Ectodermal cell (in vitro differentiated cells): ENCODE measurements around the gene KCNIP3.

ENCODE experiments used
- H3K27ac ChIP-seq: 2 replicates; pipeline ENCODE4 v1.7.0; 2013; ENCODE audit warnings: mild to moderate bottlenecking, low read depth, low read length; ENCODE audit not compliant: insufficient read depth, poor library complexity, severe bottlenecking
- H3K27me3 ChIP-seq: 2 replicates; pipeline ENCODE4 v1.7.0; 2013; ENCODE audit warnings: mild to moderate bottlenecking, low read length; ENCODE audit not compliant: insufficient read depth, control insufficient read depth, poor library complexity, severe bottlenecking
- H3K36me3 ChIP-seq: one replicate; pipeline ENCODE4 v1.7.0; 2013; ENCODE audit warnings: low read length; ENCODE audit not compliant: control insufficient read depth, insufficient read depth
- H3K4me1 ChIP-seq: one replicate; pipeline ENCODE4 v1.7.0; 2013; ENCODE audit warnings: low read length; ENCODE audit not compliant: control insufficient read depth, insufficient read depth
- H3K4me3 ChIP-seq: 2 replicates; pipeline ENCODE4 v1.7.0; 2013; ENCODE audit warnings: low read depth, low read length, control low read depth; ENCODE audit not compliant: insufficient read depth
- H3K9me3 ChIP-seq: 2 replicates; pipeline ENCODE4 v1.7.0; 2013; ENCODE audit warnings: mild to moderate bottlenecking, low read length, moderate library complexity; ENCODE audit not compliant: control insufficient read depth
- WGBS, 2 experiments: methylation state at CpG; one replicate each; pipeline ENCODE4 v1.1.7; 2013; ENCODE audit warnings: missing lambda C conversion rate in 2 of 2; 5-methylcytosine and 5-hydroxymethylcytosine counted together

KCNIP3 gene

DNA sequence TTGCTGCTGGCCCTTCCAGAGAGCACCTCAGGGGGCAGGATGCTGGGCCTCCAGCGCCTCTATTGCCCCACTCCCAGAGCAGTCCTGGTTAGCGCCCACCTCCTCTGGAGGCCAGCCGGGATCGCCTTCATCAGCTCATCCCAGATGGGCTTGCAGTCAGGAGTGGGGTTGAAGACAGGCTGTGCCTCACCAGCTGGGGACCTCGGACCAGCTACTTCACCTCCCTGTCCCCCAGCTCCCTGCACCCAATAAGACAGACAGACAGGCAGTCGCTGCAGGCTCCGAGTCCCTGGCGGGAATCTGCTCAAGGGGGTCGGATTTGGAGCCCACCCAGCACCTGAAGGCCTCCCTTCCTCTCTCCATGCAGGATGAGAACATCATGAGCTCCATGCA is 86.5 kb downstream of the KCNIP3 start:
- Histone ChIP-seq H3K4me1 (peaks cover 20% of the 10 kb centered on the region), H3K4me3 (no peak overlapping the region)
- WGBS, 2 experiments: 95% methylated on average over 9 of the region's 9 CpGs

GRCh38 chr2:95384854-95385569 is 87.9 kb downstream of the KCNIP3 start:
- Histone ChIP-seq H3K4me3 (no peak overlapping the region), H3K27ac (no peak overlapping the region)
- WGBS, 2 experiments: 68 to 69% methylated on average over 12 of the region's 12 CpGs

More for the DNA sequence above, 86.5 kb downstream of the KCNIP3 start:
- Histone ChIP-seq H3K27me3 (peaks cover 2% of the 10 kb centered on the region), H3K36me3 (no peaks in the 10 kb centered on the region), H3K27ac (no peak overlapping the region), H3K9me3 (no peaks in the 10 kb centered on the region)

GRCh38 chr2:95385570-95385984 is 88.4 kb downstream of the KCNIP3 start:
- Histone ChIP-seq H3K36me3 (no peaks in the 10 kb centered on the region), H3K9me3 (no peaks in the 10 kb centered on the region), H3K27me3 (peaks cover 6% of the 10 kb centered on the region), H3K27ac (no peak overlapping the region), H3K4me3 (no peak overlapping the region), H3K4me1 (peaks cover 13% of the 10 kb centered on the region)
- WGBS, 2 experiments: 92 to 93% methylated on average over 12 of the region's 12 CpGs

More at GRCh38 chr2:95384854-95385569, 87.9 kb downstream of the KCNIP3 start:
- Histone ChIP-seq H3K36me3 (no peaks in the 10 kb centered on the region), H3K27me3 (peaks cover 6% of the 10 kb centered on the region), H3K4me1 (peaks cover 13% of the 10 kb centered on the region), H3K9me3 (no peaks in the 10 kb centered on the region)

DNA sequence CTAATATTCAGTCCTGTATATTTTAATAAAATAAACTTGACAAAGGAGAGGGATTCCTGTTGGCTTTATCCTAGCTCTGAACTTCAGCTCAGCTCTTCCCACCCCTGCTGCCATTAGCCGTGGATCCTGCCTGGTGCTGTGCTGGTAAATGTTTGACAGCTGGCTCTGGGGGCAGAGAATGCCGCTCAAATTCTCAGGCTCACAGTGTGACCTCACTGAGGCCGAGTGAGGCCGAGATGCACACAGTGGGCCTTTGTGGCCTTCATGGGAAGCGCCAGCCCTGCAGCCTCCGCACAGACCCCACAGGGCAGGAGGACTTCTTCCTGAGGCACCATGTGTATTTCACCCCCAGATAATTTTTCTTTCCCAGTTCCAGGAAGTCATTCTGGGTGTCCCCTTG is 88.9 kb downstream of the KCNIP3 start:
- Histone ChIP-seq H3K4me3 (no peak overlapping the region), H3K9me3 (no peaks in the 10 kb centered on the region), H3K4me1 (peaks cover 13% of the 10 kb centered on the region), H3K27ac (no peak overlapping the region), H3K27me3 (peaks cover 6% of the 10 kb centered on the region), H3K36me3 (no peaks in the 10 kb centered on the region)
- WGBS, 2 experiments: 93 to 94% methylated on average over 6 of the region's 6 CpGs

- H3K4me3 ChIP-seq: no peak overlapping the region
- H3K27ac ChIP-seq: no peak overlapping the region
- H3K4me1 ChIP-seq: peaks cover 13% of the 10 kb centered on the region
- no peaks in the 10 kb centered on the region for H3K9me3 ChIP-seq
- peaks cover 6% of the 10 kb centered on the region for H3K27me3 ChIP-seq
- H3K36me3 ChIP-seq: no peaks in the 10 kb centered on the region
- 89 to 90% methylated on average over 7 of the region's 7 CpGs for WGBS, 2 experiments
Measured at GRCh38 chr2:95387358-95387757, 90.2 kb downstream of the KCNIP3 start.

DNA sequence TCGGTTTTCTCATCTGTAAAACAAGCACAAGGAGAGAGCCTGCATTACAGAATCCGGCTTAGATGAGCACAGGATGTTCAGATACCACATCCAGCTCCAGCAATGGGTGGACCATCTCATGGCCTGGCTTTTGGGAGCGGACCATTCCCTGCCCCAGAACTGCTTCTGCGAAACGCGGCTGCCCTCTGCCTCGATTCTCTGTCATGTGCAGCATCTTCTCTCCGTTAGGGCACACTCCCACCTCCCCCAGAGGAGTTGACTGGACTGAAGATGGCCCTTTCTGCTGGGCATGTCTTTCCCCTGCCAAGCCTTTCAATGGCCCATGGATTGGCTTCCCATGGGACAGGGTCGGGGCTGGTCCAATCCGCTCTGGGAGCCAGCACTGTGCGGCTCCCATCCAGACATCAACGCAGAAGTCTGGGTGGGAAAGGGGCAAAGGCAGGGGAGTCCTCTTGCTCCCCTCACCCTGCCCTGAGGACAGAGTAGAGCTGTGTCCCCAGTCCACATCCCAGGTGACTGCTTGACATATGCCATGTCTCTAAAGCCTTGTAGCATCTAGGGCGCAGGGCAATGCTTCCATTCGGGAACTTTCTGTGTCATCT is 91.0 kb downstream of the KCNIP3 start:
- H3K4me1 ChIP-seq: peaks cover 13% of the 10 kb centered on the region
- H3K9me3 ChIP-seq: no peaks in the 10 kb centered on the region
- WGBS, 2 experiments: 92 to 94% methylated on average over 14 of the region's 14 CpGs
- peaks cover 6% of the 10 kb centered on the region for H3K27me3 ChIP-seq
- no peak overlapping the region for H3K4me3 ChIP-seq
- no peaks in the 10 kb centered on the region for H3K36me3 ChIP-seq
- no peak overlapping the region for H3K27ac ChIP-seq

GRCh38 chr2:95388856-95389244 is 91.7 kb downstream of the KCNIP3 start:
- no peak overlapping the region for H3K4me3 ChIP-seq
- WGBS, 2 experiments: 50 to 52% methylated on average over 15 of the region's 15 CpGs
- H3K4me1 ChIP-seq: peaks cover 13% of the 10 kb centered on the region
- H3K27me3 ChIP-seq: peaks cover 6% of the 10 kb centered on the region
- H3K9me3 ChIP-seq: no peaks in the 10 kb centered on the region
- H3K36me3 ChIP-seq: no peaks in the 10 kb centered on the region
- H3K27ac ChIP-seq: no peak overlapping the region

DNA sequence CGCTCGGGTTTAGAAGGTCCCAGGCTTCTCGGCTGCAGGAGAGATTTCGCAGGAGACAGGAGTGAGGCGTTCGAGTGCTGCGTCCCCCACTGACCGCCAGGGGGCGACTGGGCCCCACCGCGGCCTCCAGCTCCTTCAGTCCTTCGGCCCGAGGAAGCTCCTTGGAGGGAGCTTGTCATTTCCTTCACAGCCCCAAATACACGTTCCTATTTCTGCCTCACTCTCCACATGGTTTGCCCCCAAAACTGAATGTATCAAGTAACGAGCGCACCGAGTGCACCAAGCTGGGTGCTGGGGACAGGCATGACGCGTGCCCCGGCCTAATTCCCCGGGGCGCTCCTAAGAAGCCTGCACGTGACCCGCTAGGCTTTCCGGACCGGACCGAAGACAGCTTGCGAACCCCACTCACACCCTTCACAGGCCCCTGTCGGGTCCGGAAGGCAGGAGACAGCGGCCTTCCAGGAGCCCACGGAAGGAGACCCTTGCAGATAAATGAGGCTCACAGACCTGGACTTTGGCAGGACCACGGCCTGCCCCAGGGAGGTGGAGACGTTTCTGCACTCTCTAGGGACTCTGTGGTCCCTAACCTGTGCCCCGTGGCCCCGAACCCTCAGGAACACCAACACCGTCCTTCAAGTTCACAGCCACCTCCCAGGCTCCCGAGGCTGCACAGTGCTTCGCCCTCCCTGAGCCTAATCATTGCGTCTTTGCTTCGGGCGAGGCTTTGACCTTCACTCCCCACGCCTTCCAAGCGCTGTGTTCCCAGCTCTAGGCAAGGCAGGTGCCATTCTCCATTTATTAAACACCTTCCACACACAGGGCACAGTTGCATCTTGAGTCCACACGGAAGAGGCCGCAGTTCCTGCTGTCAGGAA is 92.3 kb downstream of the KCNIP3 start:
- H3K27me3 ChIP-seq: peaks cover 6% of the 10 kb centered on the region
- H3K36me3 ChIP-seq: no peaks in the 10 kb centered on the region
- no peak overlapping the region for H3K27ac ChIP-seq
- H3K4me1 ChIP-seq: peaks cover 9% of the 10 kb centered on the region
- WGBS, 2 experiments: 62 to 63% methylated on average over 46 of the region's 46 CpGs
- no peak overlapping the region for H3K4me3 ChIP-seq
- no peaks in the 10 kb centered on the region for H3K9me3 ChIP-seq

DNA sequence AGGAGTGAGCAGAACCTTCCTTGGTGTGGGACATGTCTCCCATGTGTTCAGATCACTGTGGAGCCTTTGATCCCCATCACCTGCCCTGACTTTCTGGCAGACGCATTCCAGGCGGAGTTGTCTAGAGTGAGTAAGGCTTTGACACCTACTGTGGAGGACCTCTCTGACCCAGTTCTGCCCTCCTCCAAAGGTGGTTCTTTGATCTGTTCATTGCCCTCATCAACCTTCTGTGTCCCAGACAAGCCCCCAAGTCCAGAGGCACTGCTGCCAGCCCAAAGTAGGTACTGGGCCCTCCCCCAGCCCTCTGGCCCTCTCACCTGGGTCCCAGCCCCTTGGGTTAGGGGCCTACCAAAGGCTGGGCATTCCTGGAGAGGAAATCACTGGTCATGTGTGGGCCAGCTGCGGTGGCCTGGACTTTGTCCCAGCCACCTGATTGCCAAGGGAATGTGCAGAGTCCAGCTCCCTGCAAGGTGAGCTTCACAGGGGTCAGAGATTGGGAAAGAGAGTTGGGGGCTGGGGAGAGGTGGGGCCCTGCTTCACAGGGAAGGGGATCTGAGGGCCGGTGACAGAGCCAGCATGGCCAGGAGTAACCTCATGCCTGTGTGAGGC is 93.2 kb downstream of the KCNIP3 start:
- Histone ChIP-seq H3K4me1 (no peaks in the 10 kb centered on the region), H3K27ac (no peak overlapping the region), H3K36me3 (no peaks in the 10 kb centered on the region), H3K9me3 (no peaks in the 10 kb centered on the region), H3K27me3 (peaks cover 6% of the 10 kb centered on the region), H3K4me3 (no peak overlapping the region)
- WGBS, 2 experiments: 83 to 93% methylated on average over 4 of the region's 4 CpGs
